ENCODE data around the gene CDC26.

DNA sequence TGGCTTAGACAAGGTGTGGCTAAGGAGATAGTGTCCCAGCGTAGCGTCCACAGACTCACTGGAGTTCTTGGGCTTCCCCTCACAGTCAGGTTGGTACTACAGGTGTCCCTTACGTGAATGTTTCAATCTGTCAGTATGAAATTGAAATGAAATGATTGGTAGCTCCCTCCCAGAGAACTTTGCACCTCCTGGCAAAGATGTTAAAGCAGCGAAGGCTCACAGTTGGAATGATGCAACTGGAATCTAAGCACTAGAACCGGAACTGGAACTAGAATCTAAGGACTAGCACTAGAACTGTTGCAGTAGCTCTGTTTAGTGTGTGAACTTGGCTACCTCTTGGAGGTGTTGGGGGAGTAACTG is 52.9 kb downstream of the CDC26 start:
- TF ChIP-seq POLR2AphosphoS5 (IDR thresholded peaks at IDR 0.05), result no peak
- no peak for TF ChIP-seq CTCF (IDR thresholded peaks at IDR 0.05)
